Activated CD4-positive, alpha-beta T cell treated with anti-CD3 and anti-CD28 coated beads for 36 hours (primary cell): Measurements from ENCODE around the gene ZNF343. TPM values are rescaled to one million over a fixed set of nuclear protein-coding genes. Genes with fewer than 3 reads are reported as not detected.
A peak's percentile ranks its signal among the peaks of the same experiment; 100 is the strongest.

Experiments
- ATAC-seq: fragments of 200-7000 bp; cut with Tn5 transposase; one replicate; pipeline ENCODE4 v1.10.0; 2021; ENCODE audit warnings: mild to moderate bottlenecking, moderate library complexity
- CTCF ChIA-PET: fragments of 350-600 bp; sonication (Branson Sonifier 250); formaldehyde crosslinking; loops from one replicate; lab custom pipeline; 2021; ENCODE audit warnings: antibody characterized with exemption; lab: Charles Lee
- POLR2A ChIA-PET: fragments of 350-600 bp; sonication (Branson Sonifier 250); formaldehyde crosslinking; loops from one replicate; lab custom pipeline; 2021; ENCODE audit warnings: antibody characterized with exemption, inconsistent platforms; lab: Charles Lee
- DNase-seq: peaks from one replicate; pipeline ENCODE4 v3.0.0-alpha.2; 2020
- H3K27ac Mint-ChIP-seq: one replicate; pipeline ENCODE4 v1.8.0; 2021; ENCODE audit warnings: mixed read lengths
- H3K27me3 Mint-ChIP-seq: one replicate; pipeline ENCODE4 v1.8.0; 2021; ENCODE audit warnings: mixed read lengths
- H3K36me3 Mint-ChIP-seq: one replicate; pipeline ENCODE4 v1.8.0; 2021; ENCODE audit warnings: low read depth, mixed read lengths
- H3K4me1 Mint-ChIP-seq: one replicate; pipeline ENCODE4 v1.8.0; 2021; ENCODE audit warnings: mixed read lengths
- H3K4me3 Mint-ChIP-seq: one replicate; pipeline ENCODE4 v1.8.0; 2021; ENCODE audit warnings: mild to moderate bottlenecking, moderate library complexity, mixed read lengths
- H3K9me3 Mint-ChIP-seq: one replicate; pipeline ENCODE4 v1.8.0; 2021; ENCODE audit warnings: low read depth, mixed read lengths
- intact Hi-C, 2 experiments: fragments of 100-400 bp; cut with DNase I in 1 of 2; cut with micrococcal nuclease in 1 of 2; formaldehyde crosslinking; loops; one replicate each; pipeline versions ENCODE4 v1.14.2 to v1.15.1; 2022 to 2024; cut with DNase I, micrococcal nuclease
- total RNA-seq, 2 experiments: library from RNA; stranded (reverse); gene quantifications; one replicate each; pipeline ENCODE4 v1.2.3, GENCODE V29; 2021

The ZNF343 gene
- total RNA-seq, 2 experiments from 2014 or later: 9.9 to 12.3 TPM

GRCh38 chr20:2520617-2521016, 11.9 kb upstream of the ZNF343 start:
- no peak overlapping the region for H3K4me3 Mint-ChIP-seq
- H3K36me3 Mint-ChIP-seq: no peaks in the 10 kb centered on the region
- no peak overlapping the region for H3K27ac Mint-ChIP-seq
- ChIA-PET CTCF (interaction anchor here (0.7 to 5.9 kb wide), 9 partner anchors 8 to 142 kb away, joined by 3 to 73 read pairs (median 3); partner anchors contain the start of gene ZNF343), POLR2A (no interaction called here)
- H3K4me1 Mint-ChIP-seq: peaks cover 19% of the 10 kb centered on the region
- peaks cover 2% of the 10 kb centered on the region for H3K27me3 Mint-ChIP-seq
- no peaks in the 10 kb centered on the region for H3K9me3 Mint-ChIP-seq
- no peak for ATAC-seq
- intact Hi-C loops: loop anchor here in 1 of 2 experiments (2.0 kb wide), 1 partner anchor 232 kb away; no protein-coding TSS in a partner anchor
- no peak for DNase-seq

GRCh38 chr20:2519115-2519809, 10.5 kb upstream of the ZNF343 start:
- ATAC-seq (peak; percentile 67), DNase-seq (no peak)
- CTCF ChIA-PET: interaction anchor here (0.9 to 5.9 kb wide), 4 partner anchors 11 to 125 kb away, joined by 3 to 73 read pairs (median 16); partner anchors contain the start of gene ZNF343
- peaks cover 11% of the 10 kb centered on the region for H3K4me1 Mint-ChIP-seq
- POLR2A ChIA-PET: interaction anchor here (0.7 kb wide), 1 partner anchor 50 kb away, joined by 3 read pairs; no protein-coding TSS in a partner anchor
- H3K27ac Mint-ChIP-seq: no peak overlapping the region
- no peak overlapping the region for H3K4me3 Mint-ChIP-seq
- H3K9me3 Mint-ChIP-seq: no peaks in the 10 kb centered on the region
- intact Hi-C loops: no loop called here
- H3K27me3 Mint-ChIP-seq: peaks cover 4% of the 10 kb centered on the region
- H3K36me3 Mint-ChIP-seq: no peaks in the 10 kb centered on the region

GRCh38 chr20:2518558-2518957, 9.8 kb upstream of the ZNF343 start:
- Mint-ChIP-seq H3K9me3 (no peaks in the 10 kb centered on the region), H3K36me3 (no peaks in the 10 kb centered on the region), H3K4me3 (no peak overlapping the region), H3K4me1 (peaks cover 10% of the 10 kb centered on the region), H3K27me3 (peaks cover 7% of the 10 kb centered on the region), H3K27ac (no peak overlapping the region)
- intact Hi-C loops: no loop called here
- DNase-seq (no peak), ATAC-seq (no peak)
- ChIA-PET POLR2A (no interaction called here), CTCF (interaction anchor here (0.6 to 0.7 kb wide), 2 partner anchors 289 to 830 kb away, joined by 3 read pairs; no protein-coding TSS in a partner anchor)

GRCh38 chr20:2518096-2518495, 9.4 kb upstream of the ZNF343 start:
- intact Hi-C loops: no loop called here
- Mint-ChIP-seq H3K4me3 (no peak overlapping the region), H3K4me1 (peaks cover 10% of the 10 kb centered on the region), H3K9me3 (no peaks in the 10 kb centered on the region), H3K27me3 (peaks cover 7% of the 10 kb centered on the region), H3K27ac (no peak overlapping the region), H3K36me3 (no peaks in the 10 kb centered on the region)
- ChIA-PET POLR2A (no interaction called here), CTCF (interaction anchor here (0.7 kb wide), 2 partner anchors 798 to 830 kb away, joined by 3 read pairs; no protein-coding TSS in a partner anchor)
- no peak for ATAC-seq
- DNase-seq: no peak

GRCh38 chr20:2516399-2516798, 7.7 kb upstream of the ZNF343 start:
- CTCF ChIA-PET: no interaction called here
- no peaks in the 10 kb centered on the region for H3K9me3 Mint-ChIP-seq

GRCh38 chr20:2515203-2515602, 6.5 kb upstream of the ZNF343 start:
- POLR2A ChIA-PET: no interaction called here

More at GRCh38 chr20:2516399-2516798, 7.7 kb upstream of the ZNF343 start:
- H3K36me3 Mint-ChIP-seq: no peaks in the 10 kb centered on the region
- no peak overlapping the region for H3K27ac Mint-ChIP-seq
- DNase-seq (no peak), ATAC-seq (no peak)
- POLR2A ChIA-PET: no interaction called here
- H3K4me1 Mint-ChIP-seq: peaks cover 7% of the 10 kb centered on the region
- H3K27me3 Mint-ChIP-seq: peaks cover 10% of the 10 kb centered on the region
- no peak overlapping the region for H3K4me3 Mint-ChIP-seq
- intact Hi-C loops: no loop called here

GRCh38 chr20:2509794-2510193, 1.1 kb upstream of the ZNF343 start:
- Mint-ChIP-seq H3K9me3 (no peaks in the 10 kb centered on the region), H3K4me1 (peaks cover 8% of the 10 kb centered on the region), H3K36me3 (peaks cover 3% of the 10 kb centered on the region), H3K27me3 (peaks cover 7% of the 10 kb centered on the region), H3K4me3 (peak overlapping the region; percentile 85), H3K27ac (no peak overlapping the region)
- no peak for DNase-seq
- intact Hi-C loops: loop anchor here (1.0 to 2.0 kb wide), 7 partner anchors 15 to 407 kb away; partner anchors contain the start of genes SNRPB (in 2 of the 2), IDH3B (in 1 of the 2), NOP56 (in 1 of the 2) and PCED1A (in 1 of the 2)
- ChIA-PET CTCF (interaction anchor here (0.5 to 3.8 kb wide), 3 partner anchors 12 to 1308 kb away, joined by 3 to 73 read pairs (median 6); no protein-coding TSS in a partner anchor), POLR2A (interaction anchor here (1.4 to 3.4 kb wide), 2 partner anchors 39 to 142 kb away, joined by 3 to 12 read pairs; partner anchors contain the start of gene SNRPB)
- no peak for ATAC-seq

More at GRCh38 chr20:2515203-2515602, 6.5 kb upstream of the ZNF343 start:
- peaks cover 10% of the 10 kb centered on the region for H3K27me3 Mint-ChIP-seq
- H3K4me3 Mint-ChIP-seq: no peak overlapping the region
- no peak for ATAC-seq
- no peaks in the 10 kb centered on the region for H3K36me3 Mint-ChIP-seq
- CTCF ChIA-PET: interaction anchor here (1.4 to 1.5 kb wide), 2 partner anchors 9 to 23 kb away, joined by 3 read pairs; no protein-coding TSS in a partner anchor
- intact Hi-C loops: no loop called here
- no peak for DNase-seq
- H3K9me3 Mint-ChIP-seq: no peaks in the 10 kb centered on the region
- no peak overlapping the region for H3K27ac Mint-ChIP-seq
- peaks cover 6% of the 10 kb centered on the region for H3K4me1 Mint-ChIP-seq

GRCh38 chr20:2509468-2509781, 710 bp upstream of the ZNF343 start:
- Mint-ChIP-seq H3K4me3 (peak overlapping the region; percentile 85), H3K4me1 (peaks cover 8% of the 10 kb centered on the region), H3K36me3 (peaks cover 3% of the 10 kb centered on the region), H3K27me3 (peaks cover 6% of the 10 kb centered on the region), H3K27ac (peak overlapping the region; percentile 95), H3K9me3 (no peaks in the 10 kb centered on the region)
- ChIA-PET POLR2A (interaction anchor here (0.9 to 3.4 kb wide), 3 partner anchors 39 to 142 kb away, joined by 3 to 12 read pairs (median 5); partner anchors contain the start of gene SNRPB), CTCF (interaction anchor here (0.5 to 3.8 kb wide), 3 partner anchors 13 to 1309 kb away, joined by 3 to 73 read pairs (median 6); no protein-coding TSS in a partner anchor)
- ATAC-seq (no peak), DNase-seq (no peak)
- intact Hi-C loops: loop anchor here (1.0 to 2.0 kb wide), 7 partner anchors 15 to 407 kb away; partner anchors contain the start of genes SNRPB (in 2 of the 2), IDH3B (in 1 of the 2), NOP56 (in 1 of the 2) and PCED1A (in 1 of the 2)

- peak; percentile 9 for ATAC-seq
These were observed 662 bp downstream of the ZNF343 start for GRCh38 chr20:2507875-2508630.

GRCh38 chr20:2507464-2507863, 1.3 kb downstream of the ZNF343 start:
- DNase-seq (no peak), ATAC-seq (no peak)
- intact Hi-C loops: no loop called here
- no peaks in the 10 kb centered on the region for H3K9me3 Mint-ChIP-seq
- H3K36me3 Mint-ChIP-seq: peaks cover 7% of the 10 kb centered on the region
- peak overlapping the region; percentile 85 for H3K4me3 Mint-ChIP-seq
- POLR2A ChIA-PET: interaction anchor here (3.4 kb wide), 1 partner anchor 37 kb away, joined by 12 read pairs; the partner anchor contains the start of gene SNRPB
- peaks cover 8% of the 10 kb centered on the region for H3K4me1 Mint-ChIP-seq
- H3K27ac Mint-ChIP-seq: no peak overlapping the region
- CTCF ChIA-PET: interaction anchor here (1.5 to 3.8 kb wide), 2 partner anchors 15 to 143 kb away, joined by 4 to 73 read pairs; no protein-coding TSS in a partner anchor
- peaks cover 2% of the 10 kb centered on the region for H3K27me3 Mint-ChIP-seq

More at GRCh38 chr20:2507875-2508630, 662 bp downstream of the ZNF343 start:
- ChIA-PET POLR2A (interaction anchor here (3.4 kb wide), 1 partner anchor 37 kb away, joined by 12 read pairs; the partner anchor contains the start of gene SNRPB), CTCF (interaction anchor here (1.5 to 3.8 kb wide), 2 partner anchors 14 to 142 kb away, joined by 4 to 73 read pairs; no protein-coding TSS in a partner anchor)
- peak overlapping the region; percentile 85 for H3K4me3 Mint-ChIP-seq
- H3K9me3 Mint-ChIP-seq: no peaks in the 10 kb centered on the region
- peaks cover 8% of the 10 kb centered on the region for H3K4me1 Mint-ChIP-seq
- H3K27ac Mint-ChIP-seq: peak overlapping the region; percentile 95
- DNase-seq: no peak
- peaks cover 5% of the 10 kb centered on the region for H3K36me3 Mint-ChIP-seq
- peaks cover 2% of the 10 kb centered on the region for H3K27me3 Mint-ChIP-seq
- intact Hi-C loops: loop anchor here (1.0 to 2.0 kb wide), 3 partner anchors 17 to 1042 kb away; partner anchors contain the start of genes NSFL1C (in 1 of the 2) and PTPRA (in 1 of the 2)
